Mucosa of rectum (tissue), 2 donors: ENCODE results near the gene TTLL10.

Experiments
- H3K27ac ChIP-seq, 2 donors: one replicate each; pipeline ENCODE4 v1.7.0; 2013; ENCODE audit warnings: inconsistent platforms in 2 of 2, low read depth in 2 of 2, low read length in 2 of 2
- H3K27me3 ChIP-seq, 2 donors: one replicate each; pipeline ENCODE4 v1.7.0; 2013; ENCODE audit warnings: low read length in 2 of 2; ENCODE audit not compliant: control insufficient read depth in 2 of 2, insufficient read depth in 2 of 2
- H3K36me3 ChIP-seq, 2 donors: one replicate each; pipeline ENCODE4 v1.7.0; 2013; ENCODE audit warnings: low read length in 2 of 2; ENCODE audit not compliant: control insufficient read depth in 2 of 2, insufficient read depth in 2 of 2
- H3K4me1 ChIP-seq, 2 donors: one replicate each; pipeline ENCODE4 v1.7.0; 2013; ENCODE audit warnings: low read length in 2 of 2, mild to moderate bottlenecking in 1 of 2; ENCODE audit not compliant: control insufficient read depth in 2 of 2, insufficient read depth in 2 of 2
- H3K4me3 ChIP-seq, 2 donors: one replicate each; pipeline ENCODE4 v1.7.0; 2013; ENCODE audit warnings: low read length in 2 of 2
- H3K9ac ChIP-seq, 2 donors: one replicate each; pipeline ENCODE4 v1.7.0; 2013; ENCODE audit warnings: low read length in 2 of 2, low read depth in 1 of 2, mild to moderate bottlenecking in 1 of 2
- H3K9me3 ChIP-seq, 2 donors: one replicate each; pipeline ENCODE4 v1.7.0; 2013; ENCODE audit warnings: low read length in 2 of 2; ENCODE audit not compliant: control insufficient read depth in 2 of 2
- donor health status: healthy.
- donor health status: Normal muscosa, but diverticular disease.

The TTLL10 gene

DNA sequence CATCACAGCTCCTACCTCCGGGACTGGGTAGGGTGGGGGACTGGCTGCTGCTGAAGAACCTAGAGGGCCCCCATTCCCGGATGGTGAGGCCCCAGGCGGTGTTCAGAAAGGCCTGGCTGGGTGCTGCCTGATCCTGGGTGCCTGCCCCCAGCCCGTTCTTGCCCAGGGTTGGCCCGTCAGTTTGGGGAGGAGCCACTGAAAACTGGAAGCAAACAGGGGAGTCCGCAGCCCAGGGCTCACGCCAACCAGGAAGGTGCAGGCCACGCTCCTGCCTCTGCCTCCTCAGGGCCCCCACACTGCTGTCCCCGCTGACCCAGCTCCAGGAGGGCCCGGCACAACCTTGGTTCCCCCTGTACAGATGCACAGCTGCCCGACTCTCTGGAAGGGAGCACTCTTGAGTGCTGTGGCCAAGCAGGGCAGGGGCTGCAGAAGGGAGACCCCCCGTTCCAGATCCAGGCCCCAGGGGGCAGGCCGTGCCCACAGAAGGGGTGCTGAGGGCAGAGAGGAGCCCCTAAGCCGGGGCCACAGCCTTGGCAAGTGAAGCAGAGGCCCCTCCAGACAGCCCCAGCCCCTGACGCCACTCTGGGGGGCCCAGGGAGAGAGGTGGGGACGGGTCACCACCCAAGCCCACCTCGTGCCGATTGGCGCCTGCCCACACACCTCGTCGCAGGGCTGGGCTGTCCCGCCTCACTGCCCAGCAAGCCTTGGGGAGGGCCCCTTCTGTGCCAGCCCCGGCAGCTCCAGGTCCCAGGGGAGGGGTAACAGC lies 67.3 kb downstream of the TTLL10 start:
- H3K4me3 ChIP-seq: no peak overlapping the region
- H3K36me3 ChIP-seq: no peaks in the 10 kb centered on the region
- no peak overlapping the region for H3K9ac ChIP-seq
- no peaks in the 10 kb centered on the region for H3K9me3 ChIP-seq
- H3K27me3 ChIP-seq: peaks cover 23 to 39% of the 10 kb centered on the region in 2 donors
- no peak overlapping the region for H3K27ac ChIP-seq
- H3K4me1 ChIP-seq: peaks cover 9 to 15% of the 10 kb centered on the region in 2 donors

DNA sequence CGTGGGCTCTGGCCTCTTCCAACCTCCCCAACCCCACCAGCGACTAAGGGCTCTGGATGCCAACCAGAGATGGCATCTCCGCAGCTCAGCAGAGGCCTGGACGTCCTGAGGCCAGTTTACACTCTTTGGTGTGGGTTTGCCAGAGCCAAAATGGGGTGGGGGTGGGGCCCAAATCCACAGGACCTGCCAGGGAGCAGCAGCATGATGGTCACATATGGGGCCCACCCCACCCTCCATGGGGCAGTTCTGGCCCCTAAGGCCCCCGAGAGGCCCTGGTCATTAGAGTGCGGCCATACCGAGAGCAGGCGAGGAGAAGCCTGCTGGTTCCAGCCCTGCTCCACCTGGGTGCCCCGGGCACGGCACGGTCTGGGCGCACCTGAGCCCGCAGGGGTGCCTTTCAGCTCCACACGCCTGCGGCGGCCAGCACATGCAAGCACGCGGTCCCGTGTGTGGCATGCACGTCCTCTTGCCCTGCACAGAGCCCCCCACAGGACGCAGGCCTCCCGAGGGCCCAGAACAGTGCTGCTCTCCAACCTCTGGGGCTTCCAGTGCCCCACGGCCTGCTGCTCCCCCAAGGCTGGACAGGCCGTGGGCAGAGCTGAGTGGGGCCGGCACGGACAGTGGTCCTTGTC lies 68.0 kb downstream of the TTLL10 start:
- no peak overlapping the region for H3K9ac ChIP-seq
- no peak overlapping the region for H3K4me3 ChIP-seq
- no peaks in the 10 kb centered on the region for H3K36me3 ChIP-seq
- peaks cover 9 to 15% of the 10 kb centered on the region in 2 donors for H3K4me1 ChIP-seq
- H3K27ac ChIP-seq: no peak overlapping the region
- H3K9me3 ChIP-seq: no peaks in the 10 kb centered on the region
- peaks cover 26 to 34% of the 10 kb centered on the region in 2 donors for H3K27me3 ChIP-seq

- peaks cover 5 to 11% of the 10 kb centered on the region in 2 donors for H3K4me1 ChIP-seq
- no peaks in the 10 kb centered on the region for H3K36me3 ChIP-seq
- H3K9ac ChIP-seq: no peak overlapping the region
- no peak overlapping the region for H3K4me3 ChIP-seq
- H3K9me3 ChIP-seq: no peaks in the 10 kb centered on the region
- H3K27ac ChIP-seq: no peak overlapping the region
- H3K27me3 ChIP-seq: peaks cover 31 to 41% of the 10 kb centered on the region in 2 donors
Measured at GRCh38 chr1:1242461-1243265, 69.0 kb downstream of the TTLL10 start.

DNA sequence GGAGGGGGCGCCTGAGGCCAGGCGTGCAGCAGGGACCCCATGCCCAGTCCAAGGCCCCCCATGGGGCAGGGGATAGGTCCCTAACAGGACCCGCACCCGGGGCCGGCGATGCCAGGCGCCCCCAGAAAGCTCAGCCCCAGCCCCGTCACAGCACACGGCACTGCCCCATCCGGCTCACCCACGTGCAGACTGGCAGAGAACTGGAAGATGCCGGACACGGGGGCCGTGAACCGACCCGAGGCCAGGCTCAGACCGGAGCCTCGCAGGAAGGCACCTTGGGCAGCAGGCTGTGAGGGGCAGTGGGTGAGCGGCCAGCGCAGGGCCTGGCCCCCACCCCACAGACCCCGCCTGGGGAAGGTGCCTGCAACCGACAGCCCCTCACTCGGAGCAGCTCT lies 69.6 kb downstream of the TTLL10 start:
- Histone ChIP-seq H3K27ac (no peak overlapping the region), H3K9ac (no peak overlapping the region), H3K9me3 (no peaks in the 10 kb centered on the region), H3K36me3 (no peaks in the 10 kb centered on the region), H3K4me3 (peak overlapping the region in 1 of 2 donors; percentile 64), H3K4me1 (peaks cover 0 to 9% of the 10 kb centered on the region in 2 donors), H3K27me3 (peaks cover 28 to 38% of the 10 kb centered on the region in 2 donors)

GRCh38 chr1:1243807-1244191 lies 70.1 kb downstream of the TTLL10 start:
- Histone ChIP-seq H3K4me3 (peak overlapping the region; percentile 56 to 64), H3K27ac (peak overlapping the region in 1 of 2 donors; percentile 51), H3K4me1 (peaks cover 0 to 6% of the 10 kb centered on the region in 2 donors), H3K27me3 (peaks cover 23 to 36% of the 10 kb centered on the region in 2 donors), H3K9me3 (no peaks in the 10 kb centered on the region), H3K36me3 (no peaks in the 10 kb centered on the region), H3K9ac (peak overlapping the region; percentile 14 to 65)

DNA sequence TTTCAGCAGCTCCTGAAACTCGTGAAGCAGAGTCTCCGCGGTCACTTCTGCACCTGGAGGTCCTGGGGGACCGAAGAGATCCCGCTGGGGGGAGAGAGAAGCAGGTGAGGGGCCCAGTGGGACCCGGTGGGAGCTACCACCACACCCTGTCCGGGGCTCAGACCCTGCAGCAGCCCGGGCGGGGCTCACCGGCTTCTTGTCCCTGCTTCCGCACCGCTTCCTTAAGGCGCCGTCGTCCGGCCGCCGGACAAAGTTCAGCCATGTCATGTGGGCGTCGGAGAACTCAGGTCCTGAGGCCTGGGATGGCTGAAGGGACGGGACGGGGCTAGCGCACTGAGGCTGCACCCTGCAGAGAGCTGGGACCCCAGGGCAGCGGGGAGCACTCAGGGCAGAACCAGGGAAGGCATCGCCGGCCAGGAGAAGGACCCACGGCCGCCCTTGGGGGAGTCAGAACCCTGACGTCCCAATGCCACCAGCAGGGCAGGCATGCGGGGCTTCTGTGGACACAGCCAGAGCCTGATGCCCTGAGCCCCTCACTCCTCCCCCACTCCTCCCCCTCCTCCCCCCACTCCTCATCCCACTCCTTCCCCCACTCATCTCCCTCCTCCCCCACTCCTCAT lies 70.6 kb downstream of the TTLL10 start:
- Histone ChIP-seq H3K9me3 (no peaks in the 10 kb centered on the region), H3K4me1 (peaks cover 0 to 6% of the 10 kb centered on the region in 2 donors), H3K27me3 (peaks cover 19 to 33% of the 10 kb centered on the region in 2 donors), H3K9ac (peak overlapping the region; percentile 14 to 65), H3K27ac (peak overlapping the region in 1 of 2 donors; percentile 51), H3K36me3 (no peaks in the 10 kb centered on the region), H3K4me3 (peak overlapping the region; percentile 56 to 64)

GRCh38 chr1:1245178-1245816 lies 71.6 kb downstream of the TTLL10 start:
- no peak overlapping the region for H3K4me3 ChIP-seq
- H3K4me1 ChIP-seq: peaks cover 0 to 6% of the 10 kb centered on the region in 2 donors
- H3K36me3 ChIP-seq: no peaks in the 10 kb centered on the region
- H3K9me3 ChIP-seq: no peaks in the 10 kb centered on the region
- no peak overlapping the region for H3K27ac ChIP-seq
- peaks cover 11 to 24% of the 10 kb centered on the region in 2 donors for H3K27me3 ChIP-seq
- H3K9ac ChIP-seq: no peak overlapping the region

DNA sequence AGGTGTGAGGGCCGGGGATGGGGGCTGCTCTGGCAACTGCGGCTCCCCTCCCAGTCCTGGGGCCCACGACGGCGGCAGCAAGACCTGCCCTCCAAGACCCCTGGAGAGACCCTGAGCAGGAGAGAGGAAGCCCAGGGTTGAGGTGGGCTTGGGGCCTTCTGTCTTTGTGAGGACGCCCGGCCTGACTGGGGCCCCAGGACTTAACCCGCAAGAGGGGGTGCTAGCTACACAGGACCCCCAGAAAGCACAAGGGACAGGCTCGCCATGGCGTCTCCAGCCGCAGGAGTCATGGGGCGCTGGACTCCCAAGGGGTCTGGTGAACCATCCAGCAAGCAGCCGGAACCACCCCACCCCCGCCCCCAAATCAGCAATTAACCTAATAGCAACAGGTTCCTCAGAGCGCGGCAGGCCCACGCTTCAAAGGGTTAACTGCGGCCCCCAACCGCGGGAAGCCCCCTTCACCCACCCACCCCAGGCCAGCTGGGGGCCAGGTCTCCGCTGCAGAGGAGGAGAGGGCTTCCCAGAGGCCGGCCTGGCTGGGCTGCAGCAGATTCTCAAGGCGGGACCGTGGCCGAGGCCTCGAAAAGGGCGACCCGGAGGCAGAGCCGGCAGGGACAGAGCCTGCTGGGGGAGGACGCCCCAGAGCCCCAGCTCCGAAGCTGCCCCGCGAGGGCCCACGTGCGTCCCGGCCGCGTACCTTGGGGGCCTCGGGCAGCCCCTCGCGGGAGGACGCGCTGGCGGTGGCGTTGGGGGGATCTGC lies 72.3 kb downstream of the TTLL10 start:
- Histone ChIP-seq H3K4me3 (no peak overlapping the region), H3K27me3 (peaks cover 11 to 23% of the 10 kb centered on the region in 2 donors)

More for the DNA sequence above, 72.3 kb downstream of the TTLL10 start:
- Histone ChIP-seq H3K36me3 (no peaks in the 10 kb centered on the region), H3K4me1 (peaks cover 0 to 6% of the 10 kb centered on the region in 2 donors), H3K27ac (no peak overlapping the region), H3K9me3 (no peaks in the 10 kb centered on the region), H3K9ac (no peak overlapping the region)
